ENCODE results near the gene STUB1. TPM values are rescaled to one million over a fixed set of nuclear protein-coding genes. Genes with fewer than 3 reads are reported as not detected.

The STUB1 gene
- total RNA-seq, 1 experiment from 2014 or later = 111 TPM

DNA sequence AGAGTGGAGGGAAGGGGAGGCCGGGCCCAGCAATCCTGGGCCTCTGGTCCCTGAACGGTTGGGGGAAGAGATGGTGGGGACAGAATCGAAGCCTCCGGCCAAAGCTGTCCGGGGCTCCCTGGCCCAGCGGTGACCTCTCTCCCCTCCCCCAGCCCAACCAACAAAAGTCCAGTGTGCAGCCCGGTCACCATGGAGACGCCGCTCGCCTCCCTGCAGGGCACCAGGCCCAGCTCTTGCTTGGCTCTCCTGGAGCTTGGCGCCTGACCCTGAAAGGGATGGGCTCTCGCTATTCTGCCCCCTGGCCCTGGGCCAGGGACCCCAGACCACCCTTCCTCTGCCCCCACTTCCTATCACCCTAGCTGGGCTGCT lies 36.0 kb downstream of the STUB1 start:
- RAD21 ChIA-PET (ENCODE audit: low non-redundant PET in 1 of 2, low total read pairs in 2 of 2, uncharacterized antibody in 2 of 2, unreplicated experiment in 2 of 2) = interaction anchor here in 1 of 2 experiments (1.1 kb wide), 1 partner anchor 12 kb away, joined by 3 read pairs; no protein-coding TSS in a partner anchor
- H3K9me3 ChIP-seq (ENCODE audit: control insufficient read depth in 1 of 2, insufficient read depth in 1 of 2, low read depth in 1 of 2, low read length in 2 of 2) = no peaks in the 10 kb centered on the region
- peaks cover 19% of the 10 kb centered on the region for H3K79me2 ChIP-seq (ENCODE audit: insufficient read depth, low read length)
- peak overlapping the region; percentile 92 for H3K27ac ChIP-seq (ENCODE audit: low read depth, low read length)
- no peaks in the 10 kb centered on the region for H3K36me3 ChIP-seq (ENCODE audit: control insufficient read depth in 1 of 2, insufficient read depth in 2 of 2, low read length in 2 of 2)
- no peak overlapping the region for H2AFZ ChIP-seq (ENCODE audit: low read depth, low read length, poor library complexity, severe bottlenecking)
- H4K20me1 ChIP-seq (ENCODE audit: insufficient read depth) = peaks cover 3% of the 10 kb centered on the region; the same call in 1 of the 2 replicates
- TSS peak; percentile 45 for BruUV-seq (replicated peaks)
- DNase-seq (ENCODE audit: low read depth, low spot score) (no peak), ATAC-seq (no peak)
- CTCF ChIA-PET = interaction anchor here (0.6 to 2.4 kb wide), 6 partner anchors 10 to 627 kb away, joined by 3 to 20 read pairs (median 4); partner anchors contain the start of genes CCDC78, CHTF18 and RPUSD1
- peaks cover 42 to 75% of the 10 kb centered on the region in 2 experiments for H3K4me1 ChIP-seq (ENCODE audit: control insufficient read depth in 1 of 2, insufficient read depth in 2 of 2, low read length in 2 of 2)
- H3K9me2 ChIP-seq (ENCODE audit: insufficient read depth) = no peaks in the 10 kb centered on the region
- POLR2A ChIA-PET = interaction anchor here (1.6 to 2.3 kb wide), 2 partner anchors 9 to 12 kb away, joined by 9 to 20 read pairs; partner anchors contain the start of genes CCDC78 and HAGHL
- no peaks in the 10 kb centered on the region for H3K27me3 ChIP-seq (ENCODE audit: insufficient read depth, low read length)
- intact Hi-C loops (cut with micrococcal nuclease) = no loop called here
- H3K9ac ChIP-seq (ENCODE audit: low read length) = peak overlapping the region; percentile 85
- TF ChIP-seq CEBPB (IDR thresholded peaks at IDR 0.05; ENCODE audit: low read depth) (no peak), ZNF274 (IDR thresholded peaks at IDR 0.05; ENCODE audit: low read depth, low read length) (no peak), MAX (IDR thresholded peaks at IDR 0.05) (no peak), SP1 (IDR thresholded peaks at IDR 0.05; ENCODE audit: low read depth) (no peak), ELF1 (IDR thresholded peaks at IDR 0.05; ENCODE audit: borderline replicate concordance, low read depth) (no peak), EZH2phosphoT487 (IDR thresholded peaks at IDR 0.05; ENCODE audit: borderline replicate concordance) (no peak), JUND (IDR thresholded peaks at IDR 0.05) (no peak), POLR2AphosphoS5 (IDR thresholded peaks at IDR 0.05; ENCODE audit: low read depth, low read length) (no peak), EZH2 (IDR thresholded peaks at IDR 0.05) (no peak), SIN3A (IDR thresholded peaks at IDR 0.05; ENCODE audit: low read depth) (no peak), RAD21 (IDR thresholded peaks at IDR 0.05; ENCODE audit: low read depth) (no peak), EGR1 (IDR thresholded peaks at IDR 0.05; ENCODE audit: low read depth) (no peak), CTCF (IDR thresholded peaks at IDR 0.05 in 2 of 3, conservative IDR thresholded peaks at IDR 0.05 in 1 of 3; ENCODE audit: borderline replicate concordance in 1 of 3, insufficient read depth in 1 of 3, low read depth in 2 of 3, low read length in 2 of 3) (no peak), CBX3 (IDR thresholded peaks at IDR 0.05; ENCODE audit: low read depth) (no peak)
- TF ChIP-seq, protein P1, sequence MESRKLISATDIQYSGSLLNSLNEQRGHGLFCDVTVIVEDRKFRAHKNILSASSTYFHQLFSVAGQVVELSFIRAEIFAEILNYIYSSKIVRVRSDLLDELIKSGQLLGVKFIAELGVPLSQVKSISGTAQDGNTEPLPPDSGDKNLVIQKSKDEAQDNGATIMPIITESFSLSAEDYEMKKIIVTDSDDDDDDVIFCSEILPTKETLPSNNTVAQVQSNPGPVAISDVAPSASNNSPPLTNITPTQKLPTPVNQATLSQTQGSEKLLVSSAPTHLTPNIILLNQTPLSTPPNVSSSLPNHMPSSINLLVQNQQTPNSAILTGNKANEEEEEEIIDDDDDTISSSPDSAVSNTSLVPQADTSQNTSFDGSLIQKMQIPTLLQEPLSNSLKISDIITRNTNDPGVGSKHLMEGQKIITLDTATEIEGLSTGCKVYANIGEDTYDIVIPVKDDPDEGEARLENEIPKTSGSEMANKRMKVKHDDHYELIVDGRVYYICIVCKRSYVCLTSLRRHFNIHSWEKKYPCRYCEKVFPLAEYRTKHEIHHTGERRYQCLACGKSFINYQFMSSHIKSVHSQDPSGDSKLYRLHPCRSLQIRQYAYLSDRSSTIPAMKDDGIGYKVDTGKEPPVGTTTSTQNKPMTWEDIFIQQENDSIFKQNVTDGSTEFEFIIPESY (IDR thresholded peaks at IDR 0.05; ENCODE audit: extremely low read depth, insufficient replicate concordance, low read length) = no peak
- TF ChIP-seq, protein P2, sequence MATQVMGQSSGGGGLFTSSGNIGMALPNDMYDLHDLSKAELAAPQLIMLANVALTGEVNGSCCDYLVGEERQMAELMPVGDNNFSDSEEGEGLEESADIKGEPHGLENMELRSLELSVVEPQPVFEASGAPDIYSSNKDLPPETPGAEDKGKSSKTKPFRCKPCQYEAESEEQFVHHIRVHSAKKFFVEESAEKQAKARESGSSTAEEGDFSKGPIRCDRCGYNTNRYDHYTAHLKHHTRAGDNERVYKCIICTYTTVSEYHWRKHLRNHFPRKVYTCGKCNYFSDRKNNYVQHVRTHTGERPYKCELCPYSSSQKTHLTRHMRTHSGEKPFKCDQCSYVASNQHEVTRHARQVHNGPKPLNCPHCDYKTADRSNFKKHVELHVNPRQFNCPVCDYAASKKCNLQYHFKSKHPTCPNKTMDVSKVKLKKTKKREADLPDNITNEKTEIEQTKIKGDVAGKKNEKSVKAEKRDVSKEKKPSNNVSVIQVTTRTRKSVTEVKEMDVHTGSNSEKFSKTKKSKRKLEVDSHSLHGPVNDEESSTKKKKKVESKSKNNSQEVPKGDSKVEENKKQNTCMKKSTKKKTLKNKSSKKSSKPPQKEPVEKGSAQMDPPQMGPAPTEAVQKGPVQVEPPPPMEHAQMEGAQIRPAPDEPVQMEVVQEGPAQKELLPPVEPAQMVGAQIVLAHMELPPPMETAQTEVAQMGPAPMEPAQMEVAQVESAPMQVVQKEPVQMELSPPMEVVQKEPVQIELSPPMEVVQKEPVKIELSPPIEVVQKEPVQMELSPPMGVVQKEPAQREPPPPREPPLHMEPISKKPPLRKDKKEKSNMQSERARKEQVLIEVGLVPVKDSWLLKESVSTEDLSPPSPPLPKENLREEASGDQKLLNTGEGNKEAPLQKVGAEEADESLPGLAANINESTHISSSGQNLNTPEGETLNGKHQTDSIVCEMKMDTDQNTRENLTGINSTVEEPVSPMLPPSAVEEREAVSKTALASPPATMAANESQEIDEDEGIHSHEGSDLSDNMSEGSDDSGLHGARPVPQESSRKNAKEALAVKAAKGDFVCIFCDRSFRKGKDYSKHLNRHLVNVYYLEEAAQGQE (IDR thresholded peaks at IDR 0.05; ENCODE audit: low read depth) = no peak
- peak overlapping the region; percentile 59 to 74 for H3K4me3 ChIP-seq (replicated peaks in 1 of 2; ENCODE audit: low read depth in 1 of 2, low read length in 2 of 2)
- H3K4me2 ChIP-seq (ENCODE audit: low read length) = peak overlapping the region; percentile 93
